H1 (cell line): ENCODE data around the gene NCK2.

Experiments
- CHD1 ChIP-seq: IDR thresholded peaks from 2 replicates; pipeline ENCODE4 v1.6.1; 2012; ENCODE audit warnings: low read depth, low read length, improper control_type of control experiment
- CHD2 ChIP-seq: IDR thresholded peaks from 2 replicates; pipeline ENCODE4 v1.6.1; 2012; ENCODE audit warnings: low read length, improper control_type of control experiment
- EGR1 ChIP-seq: IDR thresholded peaks from 2 replicates; pipeline ENCODE4 v1.6.1; 2011; ENCODE audit warnings: low read depth, low read length, borderline replicate concordance
- GABPA ChIP-seq: IDR thresholded peaks from 2 replicates; pipeline ENCODE4 v1.6.1; 2011; ENCODE audit warnings: mild to moderate bottlenecking, low read length, moderate library complexity, borderline replicate concordance; ENCODE audit not compliant: insufficient read depth
- MAFK ChIP-seq: IDR thresholded peaks from 2 replicates; pipeline ENCODE4 v1.6.1; 2012; ENCODE audit warnings: low read depth, mild to moderate bottlenecking, improper control_type of control experiment, low read length
- POLR2A ChIP-seq, 2 experiments: IDR thresholded peaks; 1 replicate in 1 of 2; 2 replicates in 1 of 2; pipeline ENCODE4 v1.6.1; 2011; ENCODE audit warnings: low read depth in 2 of 2, low read length in 2 of 2, mild to moderate bottlenecking in 2 of 2; ENCODE audit errors: control extremely low read depth in 1 of 2
- RFX5 ChIP-seq: IDR thresholded peaks from 2 replicates; pipeline ENCODE4 v1.6.1; 2011; ENCODE audit warnings: low read depth, low read length, improper control_type of control experiment, borderline replicate concordance
- YY1 ChIP-seq: IDR thresholded peaks from 2 replicates; pipeline ENCODE4 v1.6.1; 2011; ENCODE audit warnings: low read depth, mild to moderate bottlenecking, low read length
- ZNF274 ChIP-seq: IDR thresholded peaks from 2 replicates; pipeline ENCODE4 v1.7.0; 2012; ENCODE audit warnings: low read length, borderline replicate concordance; ENCODE audit errors: extremely low read depth
- TF ChIP-seq, protein P1 (sequence below), 3 experiments: IDR thresholded peaks; 1 replicate in 2 of 3; 2 replicates in 1 of 3; pipeline versions ENCODE4 v1.5.1 to v1.6.1; 2011; ENCODE audit warnings: low read length in 3 of 3, mild to moderate bottlenecking in 3 of 3, inconsistent platforms in 2 of 3, low read depth in 1 of 3, moderate library complexity in 1 of 3; ENCODE audit not compliant: insufficient read depth in 1 of 3; ENCODE audit errors: control extremely low read depth in 1 of 3

DNA sequence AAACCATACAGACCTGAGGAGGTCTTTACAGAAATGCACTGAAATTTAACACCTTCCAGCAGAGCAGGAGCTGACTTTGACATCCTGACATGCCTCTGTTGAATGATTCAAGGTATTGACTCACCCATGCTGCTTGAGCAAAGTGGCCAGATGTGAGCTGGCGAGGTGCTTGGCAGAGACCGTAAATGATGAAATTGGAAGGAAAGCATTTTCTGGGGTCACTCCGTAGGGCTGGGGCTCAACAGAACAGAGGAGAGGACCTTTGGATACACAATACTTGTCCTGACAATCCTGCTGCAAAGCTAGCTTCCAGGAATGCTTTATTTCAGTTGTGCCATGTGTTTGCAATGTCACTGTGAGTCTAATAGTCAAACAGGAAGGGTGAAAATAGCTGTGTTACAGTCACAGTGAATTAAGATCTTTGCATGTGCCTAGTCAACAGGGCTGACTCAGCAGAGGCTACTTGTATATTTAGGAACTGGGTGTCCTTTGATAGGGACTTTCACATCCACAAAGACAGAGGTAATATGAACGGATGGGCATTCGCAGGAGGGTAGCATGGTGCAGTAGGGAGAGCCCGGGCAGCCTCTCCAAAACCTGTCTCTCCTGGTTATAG lies 31.6 kb upstream of the NCK2 start:
- TF ChIP-seq YY1: no peak
- TF ChIP-seq, protein P1, sequence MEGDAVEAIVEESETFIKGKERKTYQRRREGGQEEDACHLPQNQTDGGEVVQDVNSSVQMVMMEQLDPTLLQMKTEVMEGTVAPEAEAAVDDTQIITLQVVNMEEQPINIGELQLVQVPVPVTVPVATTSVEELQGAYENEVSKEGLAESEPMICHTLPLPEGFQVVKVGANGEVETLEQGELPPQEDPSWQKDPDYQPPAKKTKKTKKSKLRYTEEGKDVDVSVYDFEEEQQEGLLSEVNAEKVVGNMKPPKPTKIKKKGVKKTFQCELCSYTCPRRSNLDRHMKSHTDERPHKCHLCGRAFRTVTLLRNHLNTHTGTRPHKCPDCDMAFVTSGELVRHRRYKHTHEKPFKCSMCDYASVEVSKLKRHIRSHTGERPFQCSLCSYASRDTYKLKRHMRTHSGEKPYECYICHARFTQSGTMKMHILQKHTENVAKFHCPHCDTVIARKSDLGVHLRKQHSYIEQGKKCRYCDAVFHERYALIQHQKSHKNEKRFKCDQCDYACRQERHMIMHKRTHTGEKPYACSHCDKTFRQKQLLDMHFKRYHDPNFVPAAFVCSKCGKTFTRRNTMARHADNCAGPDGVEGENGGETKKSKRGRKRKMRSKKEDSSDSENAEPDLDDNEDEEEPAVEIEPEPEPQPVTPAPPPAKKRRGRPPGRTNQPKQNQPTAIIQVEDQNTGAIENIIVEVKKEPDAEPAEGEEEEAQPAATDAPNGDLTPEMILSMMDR (IDR thresholded peaks at IDR 0.05; ENCODE audit: control extremely low read depth in 1 of 3, insufficient read depth in 1 of 3, low read depth in 1 of 3, low read length in 3 of 3): no peak
- TF ChIP-seq RFX5: no peak
- TF ChIP-seq CHD2: no peak
- no peak for TF ChIP-seq POLR2A (IDR thresholded peaks at IDR 0.05; ENCODE audit: control extremely low read depth in 1 of 2, low read depth in 2 of 2, low read length in 2 of 2)
- no peak for TF ChIP-seq EGR1
- no peak for TF ChIP-seq CHD1
- no peak for TF ChIP-seq MAFK
- no peak for TF ChIP-seq ZNF274
- no peak for TF ChIP-seq GABPA
